ENCODE measurements around the gene MON1A.

DNA sequence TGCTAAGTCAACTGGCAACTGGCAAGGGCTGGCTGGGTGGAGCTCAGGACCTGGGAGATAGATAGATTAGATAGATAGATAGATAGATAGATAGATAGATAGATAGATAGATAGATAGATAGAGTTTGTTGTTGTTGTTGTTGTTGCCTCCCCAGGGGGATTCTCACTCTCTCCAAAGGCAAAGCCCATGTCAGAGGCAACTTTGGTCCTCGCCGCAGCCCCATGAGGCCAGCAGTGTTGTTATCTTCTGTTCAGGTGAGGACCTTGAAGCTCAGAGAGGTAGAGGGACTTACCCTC lies 18.5 kb downstream of the MON1A start:
- TF ChIP-seq, protein P1, sequence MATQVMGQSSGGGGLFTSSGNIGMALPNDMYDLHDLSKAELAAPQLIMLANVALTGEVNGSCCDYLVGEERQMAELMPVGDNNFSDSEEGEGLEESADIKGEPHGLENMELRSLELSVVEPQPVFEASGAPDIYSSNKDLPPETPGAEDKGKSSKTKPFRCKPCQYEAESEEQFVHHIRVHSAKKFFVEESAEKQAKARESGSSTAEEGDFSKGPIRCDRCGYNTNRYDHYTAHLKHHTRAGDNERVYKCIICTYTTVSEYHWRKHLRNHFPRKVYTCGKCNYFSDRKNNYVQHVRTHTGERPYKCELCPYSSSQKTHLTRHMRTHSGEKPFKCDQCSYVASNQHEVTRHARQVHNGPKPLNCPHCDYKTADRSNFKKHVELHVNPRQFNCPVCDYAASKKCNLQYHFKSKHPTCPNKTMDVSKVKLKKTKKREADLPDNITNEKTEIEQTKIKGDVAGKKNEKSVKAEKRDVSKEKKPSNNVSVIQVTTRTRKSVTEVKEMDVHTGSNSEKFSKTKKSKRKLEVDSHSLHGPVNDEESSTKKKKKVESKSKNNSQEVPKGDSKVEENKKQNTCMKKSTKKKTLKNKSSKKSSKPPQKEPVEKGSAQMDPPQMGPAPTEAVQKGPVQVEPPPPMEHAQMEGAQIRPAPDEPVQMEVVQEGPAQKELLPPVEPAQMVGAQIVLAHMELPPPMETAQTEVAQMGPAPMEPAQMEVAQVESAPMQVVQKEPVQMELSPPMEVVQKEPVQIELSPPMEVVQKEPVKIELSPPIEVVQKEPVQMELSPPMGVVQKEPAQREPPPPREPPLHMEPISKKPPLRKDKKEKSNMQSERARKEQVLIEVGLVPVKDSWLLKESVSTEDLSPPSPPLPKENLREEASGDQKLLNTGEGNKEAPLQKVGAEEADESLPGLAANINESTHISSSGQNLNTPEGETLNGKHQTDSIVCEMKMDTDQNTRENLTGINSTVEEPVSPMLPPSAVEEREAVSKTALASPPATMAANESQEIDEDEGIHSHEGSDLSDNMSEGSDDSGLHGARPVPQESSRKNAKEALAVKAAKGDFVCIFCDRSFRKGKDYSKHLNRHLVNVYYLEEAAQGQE (IDR thresholded peaks at IDR 0.05; ENCODE audit: insufficient read depth in 1 of 2, low read depth in 2 of 2, low read length in 2 of 2), result no peak
- TF ChIP-seq TAF1 (IDR thresholded peaks at IDR 0.05; ENCODE audit: borderline replicate concordance, insufficient read depth, low read length) (no peak), POLR2AphosphoS5 (IDR thresholded peaks at IDR 0.05; ENCODE audit: low read depth, low read length) (no peak)

Data from PFSK-1 (cell line).